SK-N-SH treated with all-trans-retinoic acid at 6 μM for 48 hours (cell line): ENCODE results near the gene ARSG.
"Not testable (repeated sequence)": the region's sequence is repeated elsewhere in the genome, so short reads cannot be mapped to it uniquely, and the experiment has no call there.

ENCODE experiments used
- ATAC-seq: fragments of 200-7000 bp; cut with Tn5 transposase; 3 replicates; pipeline ENCODE4 v1.9.1; 2020; ENCODE audit warnings: mild to moderate bottlenecking, moderate library complexity
- ARNTL ChIP-seq: fragments of 450-650 bp; formaldehyde crosslinking; IDR thresholded peaks from 2 replicates; pipeline ENCODE4 v1.5.0; 2020; ENCODE audit warnings: low read depth, mild to moderate bottlenecking, moderate library complexity, borderline replicate concordance
- BACH2 ChIP-seq: fragments of 250-450 bp; sonication (Bioruptor Pico); IDR thresholded peaks from 2 replicates; pipeline ENCODE4 v1.9.0; 2021; ENCODE audit warnings: mild to moderate bottlenecking, borderline replicate concordance
- CREB5 ChIP-seq: fragments of 250-450 bp; sonication (Bioruptor Pico); IDR thresholded peaks from 2 replicates; pipeline ENCODE4 v1.5.1; 2020; ENCODE audit warnings: low read depth, mild to moderate bottlenecking, moderate library complexity
- CSDC2 ChIP-seq: fragments of 250-450 bp; sonication (Bioruptor Pico); IDR thresholded peaks from 2 replicates; pipeline ENCODE4 v1.5.0; 2020; ENCODE audit warnings: mild to moderate bottlenecking, moderate library complexity
- CSRNP3 ChIP-seq: fragments of 250-450 bp; sonication (Bioruptor Pico); IDR thresholded peaks from 2 replicates; pipeline ENCODE4 v1.5.1; 2021; ENCODE audit warnings: mild to moderate bottlenecking, moderate library complexity
- GLIS3 ChIP-seq: fragments of 250-450 bp; sonication (Bioruptor Pico); IDR thresholded peaks from 2 replicates; pipeline ENCODE4 v1.5.0; 2020; ENCODE audit warnings: mild to moderate bottlenecking, moderate library complexity
- ISL1 ChIP-seq: fragments of 250-450 bp; sonication (Bioruptor Pico); IDR thresholded peaks from 2 replicates; pipeline ENCODE4 v2.1.2; 2022; ENCODE audit warnings: mild to moderate bottlenecking, moderate library complexity
- OSR1 ChIP-seq: fragments of 250-450 bp; sonication (Bioruptor Pico); IDR thresholded peaks from 2 replicates; pipeline ENCODE4 v1.8.0; 2022; ENCODE audit warnings: moderate library complexity, mild to moderate bottlenecking, inconsistent platforms
- PATZ1 ChIP-seq: fragments of 250-450 bp; sonication (Bioruptor Pico); IDR thresholded peaks from 2 replicates; pipeline ENCODE4 v1.8.0; 2020; ENCODE audit warnings: mild to moderate bottlenecking, moderate library complexity, borderline replicate concordance
- POU6F1 ChIP-seq: fragments of 250-450 bp; sonication (Bioruptor Pico); IDR thresholded peaks from 2 replicates; pipeline ENCODE4 v1.8.0; 2021; ENCODE audit warnings: low read depth, mild to moderate bottlenecking, moderate library complexity, borderline replicate concordance
- PPARA ChIP-seq: fragments of 250-450 bp; sonication (Bioruptor Pico); IDR thresholded peaks from 2 replicates; pipeline ENCODE4 v1.5.0; 2020; ENCODE audit warnings: mild to moderate bottlenecking, borderline replicate concordance
- RARB ChIP-seq: fragments of 250-450 bp; sonication (Bioruptor Pico); IDR thresholded peaks from 2 replicates; pipeline ENCODE4 v1.8.0; 2021; ENCODE audit warnings: mild to moderate bottlenecking, moderate library complexity
- SNAI2 ChIP-seq: fragments of 250-450 bp; sonication (Bioruptor Pico); IDR thresholded peaks from 2 replicates; pipeline ENCODE4 v1.5.0; 2020; ENCODE audit warnings: mild to moderate bottlenecking, moderate library complexity
- TCF4 ChIP-seq: fragments of 250-450 bp; sonication (Bioruptor Pico); IDR thresholded peaks from 2 replicates; pipeline ENCODE4 v1.8.0; 2021; ENCODE audit warnings: mild to moderate bottlenecking, moderate library complexity, borderline replicate concordance
- TSHZ2 ChIP-seq: fragments of 250-450 bp; sonication (Bioruptor Pico); IDR thresholded peaks from 2 replicates; pipeline ENCODE4 v1.5.0; 2020; ENCODE audit warnings: mild to moderate bottlenecking, moderate library complexity
- ZFP3 ChIP-seq: fragments of 250-450 bp; sonication (Bioruptor Pico); IDR thresholded peaks from 2 replicates; pipeline ENCODE4 v1.5.0; 2020; ENCODE audit warnings: mild to moderate bottlenecking, moderate library complexity
- ZFP30 ChIP-seq: fragments of 450-650 bp; formaldehyde crosslinking; IDR thresholded peaks from 2 replicates; pipeline ENCODE4 v1.5.0; 2022; ENCODE audit warnings: mild to moderate bottlenecking, moderate library complexity
- ZNF565 ChIP-seq: fragments of 450-650 bp; formaldehyde crosslinking; conservative IDR thresholded peaks from 2 replicates; pipeline ENCODE4 v1.5.0; 2020; ENCODE audit warnings: low read depth, mild to moderate bottlenecking, moderate library complexity
- ZNF8 ChIP-seq: fragments of 450-650 bp; formaldehyde crosslinking; IDR thresholded peaks from 2 replicates; pipeline ENCODE4 v1.5.0; 2020; ENCODE audit warnings: mild to moderate bottlenecking, moderate library complexity

Gene ARSG

GRCh38 chr17:68365469-68365868, 74.2 kb downstream of the ARSG start (continued):
- TF ChIP-seq POU6F1 (CRISPR knock-in tag), result no peak
- no peak for TF ChIP-seq CSRNP3 (CRISPR knock-in tag)

- TF ChIP-seq POU6F1 (CRISPR knock-in tag), result no peak
- no peak for TF ChIP-seq GLIS3 (CRISPR knock-in tag)
- no peak for TF ChIP-seq ZNF565 (CRISPR knock-in tag)
- TF ChIP-seq, all 23 proteins: peak for 0
- no peak for ATAC-seq
These were observed 77.1 kb downstream of the ARSG start for GRCh38 chr17:68368387-68368786.

GRCh38 chr17:68375566-68375965, 84.3 kb downstream of the ARSG start:
- no peak for ATAC-seq
- TF ChIP-seq ZFP3 (CRISPR knock-in tag), result no peak
- no peak for TF ChIP-seq RARB (CRISPR knock-in tag)
- TF ChIP-seq CSDC2, result no peak
- no peak for TF ChIP-seq TCF4 (CRISPR knock-in tag)
- no peak for TF ChIP-seq ZNF565 (CRISPR knock-in tag)
- no peak for TF ChIP-seq BACH2 (CRISPR knock-in tag)
- no peak for TF ChIP-seq CREB5 (CRISPR knock-in tag)
- TF ChIP-seq ZNF8 (CRISPR knock-in tag), result no peak
- no peak for TF ChIP-seq PPARA (CRISPR knock-in tag)
- no peak for TF ChIP-seq ZFP30
- TF ChIP-seq POU6F1 (CRISPR knock-in tag), result no peak
- TF ChIP-seq PATZ1 (CRISPR knock-in tag), result no peak
- no peak for TF ChIP-seq OSR1 (CRISPR knock-in tag)
- TF ChIP-seq TSHZ2, result no peak
- TF ChIP-seq SNAI2 (CRISPR knock-in tag), result no peak
- no peak for TF ChIP-seq ISL1
- no peak for TF ChIP-seq ARNTL (CRISPR knock-in tag)

GRCh38 chr17:68376178-68376577, 84.9 kb downstream of the ARSG start:
- not testable (repeated sequence) for ATAC-seq
